ENCODE measurements around the gene CFAP119.

GRCh38 chr16:30740364-30741251, 21.3 kb downstream of the CFAP119 start:
- peak; percentile 71 for TF ChIP-seq POLR2A (IDR thresholded peaks at IDR 0.05)
- no peak for TF ChIP-seq CTCF (IDR thresholded peaks at IDR 0.05)
- peak; percentile 99 for TF ChIP-seq POLR2AphosphoS5 (IDR thresholded peaks at IDR 0.05)

Data from prostate gland (tissue), 2 donors.